GM12801 (cell line): ENCODE data around the gene POLR2I.

Experiments
- CTCF ChIP-seq: IDR thresholded peaks from one replicate; pipeline ENCODE4 v1.5.1; 2011; ENCODE audit warnings: control low read depth; ENCODE audit not compliant: insufficient read length; ENCODE audit errors: extremely low read depth

Gene POLR2I

GRCh38 chr19:36151144-36152018 is 36.7 kb upstream of the POLR2I start:
- TF ChIP-seq CTCF: no peak

GRCh38 chr19:36150586-36150985 is 35.9 kb upstream of the POLR2I start:
- no peak for TF ChIP-seq CTCF

- no peak for TF ChIP-seq CTCF
These were observed 35.2 kb upstream of the POLR2I start for GRCh38 chr19:36149673-36150406.

- no peak for TF ChIP-seq CTCF
These were observed 29.9 kb upstream of the POLR2I start for GRCh38 chr19:36144624-36145023.

GRCh38 chr19:36142496-36142895 is 27.8 kb upstream of the POLR2I start:
- TF ChIP-seq CTCF: no peak

GRCh38 chr19:36142046-36142445 is 27.4 kb upstream of the POLR2I start:
- no peak for TF ChIP-seq CTCF

GRCh38 chr19:36141039-36141927 is 26.6 kb upstream of the POLR2I start:
- no peak for TF ChIP-seq CTCF
